ENCODE results near the gene KLRC4. TPM values are rescaled to one million over a fixed set of nuclear protein-coding genes. Genes with fewer than 3 reads are reported as not detected.
"Not testable (repeated sequence)": the region's sequence is repeated elsewhere in the genome, so short reads cannot be mapped to it uniquely, and the experiment has no call there.

Gene KLRC4, protein sequence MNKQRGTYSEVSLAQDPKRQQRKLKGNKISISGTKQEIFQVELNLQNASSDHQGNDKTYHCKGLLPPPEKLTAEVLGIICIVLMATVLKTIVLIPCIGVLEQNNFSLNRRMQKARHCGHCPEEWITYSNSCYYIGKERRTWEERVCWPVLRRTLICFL
- total RNA-seq = 3.4 TPM

DNA sequence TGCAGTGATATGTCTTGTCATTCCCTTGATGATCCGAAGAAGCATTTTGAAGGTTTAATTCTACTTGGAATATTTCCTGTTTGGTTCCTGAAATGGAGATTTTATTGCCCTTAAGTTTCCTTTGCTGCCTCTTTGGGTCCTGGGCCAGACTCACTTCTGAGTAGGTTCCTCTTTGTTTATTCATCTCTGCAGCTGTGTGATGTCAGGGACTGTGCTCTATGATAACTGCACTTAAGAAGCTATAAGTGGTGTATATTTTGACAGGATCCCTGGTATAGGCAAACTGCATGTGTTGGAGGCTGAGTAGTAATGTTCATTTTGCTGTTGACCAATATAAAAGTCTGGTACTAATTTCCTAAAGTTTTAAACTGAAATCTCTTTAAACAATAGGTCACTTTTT lies at the start of gene KLRC4:
Gene KLRC4, minus strand, starts transcription at position 366 of the 400 bp plus-strand sequence. Its CDS starts 182 bp downstream, at position 184.
- DNase-seq (ENCODE audit: low spot score) = no peak

DNA sequence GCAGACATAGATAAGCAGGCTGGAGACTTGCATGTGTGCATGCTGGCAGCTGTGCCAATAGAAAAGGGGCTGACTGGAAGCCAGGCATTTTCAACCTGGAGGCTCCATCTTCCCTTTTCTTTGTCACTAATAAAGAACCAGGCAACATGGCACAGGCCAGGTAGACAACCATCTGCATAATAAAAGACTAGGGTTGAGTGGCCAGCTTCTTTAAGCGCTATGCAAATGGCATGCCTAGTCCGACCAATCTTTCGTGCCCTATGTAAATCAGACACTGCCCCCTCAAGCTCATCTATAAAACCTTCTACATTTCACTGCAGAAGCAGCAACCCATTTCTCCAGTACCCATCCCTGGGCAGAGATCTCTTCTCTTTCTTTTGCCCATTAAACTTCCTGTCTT lies 48.2 kb upstream of the KLRC4 start:
- DNase-seq (ENCODE audit: low spot score) = no peak

DNA sequence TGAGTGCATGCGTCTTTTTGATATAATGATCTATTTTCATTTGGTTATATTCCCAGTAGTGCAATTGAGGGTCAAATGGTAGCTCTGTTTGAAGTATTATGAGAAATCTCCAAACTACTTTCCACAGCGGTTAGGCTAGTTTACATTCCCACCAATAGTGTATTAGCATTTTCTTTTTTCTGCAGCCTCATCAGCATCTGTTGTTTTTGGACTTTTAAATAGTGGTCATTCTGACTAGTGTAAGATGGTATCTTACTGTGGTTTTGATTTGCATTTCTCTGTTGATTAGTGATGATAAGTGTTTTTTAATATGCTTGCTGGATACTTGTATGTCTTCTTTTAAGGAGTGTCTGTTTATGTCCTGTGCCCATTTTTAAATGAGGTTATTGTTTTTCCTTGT lies 47.3 kb upstream of the KLRC4 start:
- DNase-seq (ENCODE audit: low spot score) = no peak

DNA sequence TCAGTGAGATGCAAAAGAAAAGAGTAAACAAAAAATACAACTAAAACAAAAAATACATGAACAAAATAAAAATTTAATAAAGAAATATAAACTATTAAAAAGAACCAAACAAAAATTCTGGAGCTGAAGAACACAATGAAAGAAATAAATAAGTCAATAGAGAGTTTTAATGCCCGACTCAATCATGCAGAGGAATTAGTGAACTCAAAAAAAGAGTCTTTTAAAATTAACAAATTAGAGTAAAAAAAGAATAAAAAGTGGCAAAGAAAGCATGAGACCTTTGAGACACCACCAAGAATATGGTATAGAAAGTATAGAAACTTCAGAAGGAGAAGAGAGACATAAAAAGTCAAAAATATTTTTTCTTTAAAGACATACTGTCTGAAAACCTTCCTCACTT lies 46.2 kb upstream of the KLRC4 start:
- DNase-seq (ENCODE audit: low spot score) = no peak

DNA sequence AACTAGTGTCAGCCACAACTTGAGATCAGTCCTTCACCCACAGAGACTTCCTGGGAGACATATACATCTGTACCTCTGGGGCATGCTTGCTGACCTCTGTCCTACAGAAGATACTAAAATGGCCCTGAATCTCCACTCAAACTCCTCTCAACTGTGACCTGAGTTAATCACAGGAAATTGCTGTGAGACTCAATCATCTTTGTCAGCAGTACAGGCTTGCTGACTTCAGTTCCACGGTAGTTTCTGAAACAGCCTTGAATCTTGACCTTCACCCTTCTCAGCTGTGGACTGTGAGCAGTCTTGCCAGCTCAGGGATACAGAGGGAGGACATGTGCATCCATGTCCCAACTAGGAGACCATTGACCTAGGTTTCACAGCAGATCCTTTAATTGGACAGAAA lies 45.0 kb upstream of the KLRC4 start:
- no peak for DNase-seq (ENCODE audit: low spot score)

DNA sequence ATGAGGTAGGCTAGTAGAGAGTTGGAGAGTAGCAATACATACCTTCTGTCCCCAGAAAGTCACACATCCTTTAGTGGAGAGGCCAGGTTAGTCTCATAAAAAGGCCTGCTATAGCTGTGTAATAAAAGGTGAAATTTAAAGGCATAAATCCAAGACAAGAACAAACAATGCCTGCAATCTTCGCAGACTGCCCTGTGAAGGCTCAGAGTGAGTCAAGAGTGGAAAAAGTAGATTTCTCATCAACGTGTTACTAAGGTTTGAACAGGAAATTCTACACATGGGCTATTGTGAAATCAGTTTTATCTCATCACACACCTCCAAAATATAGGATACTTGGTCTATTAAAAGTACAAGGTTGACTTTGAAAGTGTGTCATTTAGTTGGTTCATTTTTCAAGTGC lies 43.6 kb upstream of the KLRC4 start, which contains the start of gene KLRC1:
Gene KLRC1, minus strand, starts transcription at position 222 of the 400 bp plus-strand sequence. CDS start 2,221 bp downstream, outside the sequence.
- DNase-seq (ENCODE audit: low spot score) = no peak

DNA sequence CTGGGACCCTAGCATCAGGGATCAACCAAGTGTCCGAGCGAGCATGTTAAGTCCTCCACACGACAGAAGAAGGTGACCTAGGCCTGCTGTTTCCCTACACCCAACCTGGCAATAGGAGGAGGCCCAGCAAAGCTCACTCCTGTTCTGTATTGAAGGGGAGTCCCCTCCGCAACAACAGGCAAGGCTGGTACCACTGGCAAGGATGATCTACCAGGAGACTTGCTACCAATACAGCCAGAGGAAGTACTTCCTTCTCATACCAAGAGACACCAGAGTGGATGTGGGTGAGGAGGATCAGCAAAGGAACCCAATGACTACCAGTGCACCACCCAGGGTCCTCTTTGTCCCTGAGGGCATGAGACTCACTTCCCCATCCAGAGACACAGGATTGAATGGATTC lies 38.7 kb upstream of the KLRC4 start:
- DNase-seq (ENCODE audit: low spot score) = no peak

DNA sequence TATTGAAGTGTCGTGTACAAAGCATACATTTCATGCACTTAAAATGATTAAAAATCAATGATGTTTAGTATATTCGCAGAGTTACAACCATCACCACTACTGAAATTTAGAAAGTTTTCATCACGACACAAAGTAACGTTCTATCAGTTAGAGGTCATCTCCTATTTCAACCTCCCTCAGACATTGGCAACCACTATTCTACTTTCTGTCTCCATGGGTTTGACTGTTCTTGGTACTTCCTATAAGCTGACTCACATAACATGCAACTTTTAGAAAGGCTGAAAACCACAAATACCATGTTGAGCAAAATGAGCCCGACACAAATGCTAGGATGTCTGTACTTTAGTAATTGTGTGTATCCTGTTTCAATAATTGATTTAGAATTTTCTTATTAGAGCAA lies 36.5 kb upstream of the KLRC4 start:
- DNase-seq (ENCODE audit: low spot score) = not testable (repeated sequence)

DNA sequence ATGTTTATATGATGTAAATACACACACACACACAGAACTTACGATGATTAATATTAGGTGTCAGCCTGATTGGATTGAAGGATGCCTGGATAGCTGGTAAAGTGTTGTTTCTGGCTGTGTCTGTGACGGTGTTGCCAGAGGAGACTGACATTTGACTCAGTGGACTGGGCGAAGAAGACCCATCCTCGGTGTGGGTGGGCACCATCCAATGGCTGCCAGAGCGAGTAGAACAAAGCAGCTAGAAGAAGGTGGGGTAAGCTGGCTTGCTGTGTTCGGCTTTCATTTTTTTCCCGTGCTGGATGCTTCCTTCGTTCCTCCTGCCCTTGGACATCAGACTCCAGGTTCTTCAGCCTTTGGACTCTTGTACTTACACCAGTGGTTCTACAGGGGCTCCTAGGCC lies 31.6 kb upstream of the KLRC4 start:
- not testable (repeated sequence) for DNase-seq (ENCODE audit: low spot score)

DNA sequence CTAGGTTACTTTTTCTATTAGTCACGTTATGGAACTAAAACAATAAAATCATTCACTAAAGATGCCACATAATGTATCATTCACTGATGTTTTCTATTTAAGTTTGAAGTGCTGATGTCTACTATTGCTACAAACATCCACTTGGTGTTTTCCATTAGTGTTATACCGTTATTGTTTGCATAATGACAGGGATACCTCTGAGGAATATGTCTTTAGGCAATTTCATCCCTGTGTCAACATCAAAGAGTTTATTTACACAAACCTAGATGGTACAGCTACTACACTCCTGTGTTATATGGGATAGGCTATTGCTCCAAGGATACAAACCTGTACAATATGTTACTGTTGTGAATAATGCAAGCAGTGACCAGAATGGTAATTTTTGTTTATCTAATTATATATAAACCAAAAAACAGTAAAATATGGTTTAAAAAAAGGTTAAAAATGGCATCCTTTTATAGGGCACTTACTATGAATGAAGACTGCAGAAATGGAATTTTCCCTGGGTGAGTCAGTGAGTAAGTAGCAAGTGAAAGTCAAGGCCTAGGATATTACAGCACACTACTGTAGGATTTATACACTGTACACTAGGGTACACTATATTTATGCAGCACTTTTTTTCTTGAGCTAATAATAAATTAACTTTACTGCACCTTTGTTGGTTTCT lies 30.2 kb upstream of the KLRC4 start:
- DNase-seq (ENCODE audit: low spot score) = not testable (repeated sequence)

DNA sequence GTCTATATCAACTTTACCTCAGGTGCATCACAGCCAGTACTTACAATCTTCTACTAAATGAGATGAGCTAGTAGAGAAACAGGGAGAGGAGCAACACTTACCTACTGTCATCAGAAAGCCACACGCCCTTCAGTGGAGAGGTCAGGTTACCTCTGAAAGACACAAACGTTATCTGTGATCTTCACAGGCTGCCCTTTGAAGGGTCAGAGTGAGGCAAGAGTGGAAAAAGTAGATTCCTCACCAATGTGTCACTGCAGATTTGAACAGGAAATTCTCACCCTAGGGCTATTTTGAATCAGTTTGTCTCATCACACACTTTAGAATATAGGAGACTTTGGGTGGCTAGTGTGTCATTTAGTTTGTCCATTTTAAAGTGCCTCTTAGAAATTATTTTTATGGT lies 28.0 kb upstream of the KLRC4 start:
- not testable (repeated sequence) for DNase-seq (ENCODE audit: low spot score)

DNA sequence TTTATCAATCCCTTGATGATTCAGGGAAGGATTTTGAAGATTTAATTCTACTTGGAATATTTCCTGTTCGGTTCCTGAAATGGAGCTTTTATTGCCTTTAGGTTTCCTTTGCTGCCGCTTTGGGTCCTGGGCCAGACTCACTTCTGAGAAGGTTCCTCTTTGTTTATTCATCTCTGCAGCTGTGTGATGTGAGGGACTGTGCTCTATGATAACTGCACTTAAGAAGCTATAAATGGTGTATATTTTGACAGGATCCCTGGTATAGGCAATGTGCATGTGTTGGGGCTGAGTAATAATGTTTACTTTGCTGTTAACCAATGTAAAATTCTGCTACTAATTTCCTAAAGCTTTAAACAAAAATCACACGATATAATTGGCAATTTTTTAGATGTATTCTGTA lies 26.3 kb upstream of the KLRC4 start, which contains the start of gene KLRC2:
Gene KLRC2, minus strand, starts transcription at position 195 of the 400 bp plus-strand sequence. Its CDS starts 24 bp downstream, at position 171.
- not testable (repeated sequence) for DNase-seq (ENCODE audit: low spot score)

DNA sequence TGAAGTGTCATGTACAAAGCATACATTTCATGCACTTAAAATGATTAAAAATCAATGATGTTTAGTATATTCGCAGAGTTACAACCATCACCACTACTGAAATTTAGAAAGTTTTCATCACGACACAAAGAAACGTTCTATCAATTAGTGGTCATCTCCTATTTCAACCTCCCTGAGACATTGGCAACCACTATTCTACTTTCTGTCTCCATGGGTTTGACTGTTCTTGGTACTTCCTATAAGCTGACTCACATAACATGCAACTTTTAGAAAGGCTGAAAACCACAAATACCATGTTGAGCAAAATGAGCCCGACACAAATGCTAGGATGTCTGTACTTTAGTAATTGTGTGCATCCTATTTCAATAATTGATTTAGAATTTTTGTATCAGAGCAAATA lies 21.1 kb upstream of the KLRC4 start:
- DNase-seq (ENCODE audit: low spot score) = not testable (repeated sequence)

DNA sequence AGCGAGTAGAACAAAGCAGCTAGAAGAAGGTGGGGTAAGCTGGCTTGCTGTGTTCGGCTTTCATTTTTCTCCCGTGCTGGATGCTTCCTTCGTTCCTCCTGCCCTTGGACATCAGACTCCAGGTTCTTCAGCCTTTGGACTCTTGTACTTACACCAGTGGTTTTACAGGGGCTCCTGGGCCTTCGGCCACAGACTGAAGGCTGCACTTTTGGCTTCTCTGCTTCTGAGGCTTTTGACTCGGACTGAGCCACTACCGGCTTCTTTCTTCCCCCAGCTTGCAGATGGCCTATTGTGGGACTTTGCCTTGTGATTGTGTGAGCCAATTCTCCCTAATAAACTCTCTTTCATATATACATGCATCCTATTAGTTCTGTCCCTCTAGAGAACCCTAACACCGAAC lies 16.4 kb upstream of the KLRC4 start:
- DNase-seq (ENCODE audit: low spot score) = not testable (repeated sequence)

DNA sequence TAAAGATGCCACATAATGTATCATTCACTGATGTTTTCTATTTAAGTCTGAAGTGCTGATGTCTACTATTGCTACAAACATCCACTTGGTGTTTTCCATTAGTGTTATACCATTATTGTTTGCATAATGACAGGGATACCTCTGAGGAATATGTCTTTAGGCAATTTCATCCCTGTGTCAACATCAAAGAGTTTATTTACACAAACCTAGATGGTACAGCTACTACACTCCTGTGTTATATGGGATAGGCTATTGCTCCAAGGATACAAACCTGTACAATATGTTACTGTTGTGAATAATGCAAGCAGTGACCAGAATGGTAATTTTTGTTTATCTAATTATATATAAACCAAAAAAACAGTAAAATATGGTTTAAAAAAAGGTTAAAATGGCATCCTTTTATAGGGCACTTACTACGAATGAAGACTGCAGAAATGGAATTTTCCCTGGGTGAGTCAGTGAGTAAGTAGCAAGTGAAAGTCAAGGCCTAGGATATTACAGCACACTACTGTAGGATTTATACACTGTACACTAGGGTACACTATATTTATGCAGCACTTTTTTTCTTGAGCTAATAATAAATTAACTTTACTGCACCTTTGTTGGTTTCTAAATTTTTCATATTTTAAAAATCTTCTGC lies 14.8 kb upstream of the KLRC4 start:
- not testable (repeated sequence) for DNase-seq (ENCODE audit: low spot score)

DNA sequence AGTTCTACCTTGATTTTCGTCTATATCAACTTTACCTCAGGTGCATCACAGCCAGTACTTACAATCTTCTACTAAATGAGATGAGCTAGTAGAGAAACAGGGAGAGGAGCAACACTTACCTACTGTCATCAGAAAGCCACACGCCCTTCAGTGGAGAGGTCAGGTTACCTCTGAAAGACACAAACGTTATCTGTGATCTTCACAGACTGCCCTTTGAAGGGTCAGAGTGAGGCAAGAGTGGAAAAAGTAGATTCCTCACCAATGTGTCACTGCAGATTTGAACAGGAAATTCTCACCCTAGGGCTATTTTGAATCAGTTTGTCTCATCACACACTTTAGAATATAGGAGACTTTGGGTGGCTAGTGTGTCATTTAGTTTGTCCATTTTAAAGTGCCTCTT lies 12.6 kb upstream of the KLRC4 start:
- DNase-seq (ENCODE audit: low spot score) = not testable (repeated sequence)

DNA sequence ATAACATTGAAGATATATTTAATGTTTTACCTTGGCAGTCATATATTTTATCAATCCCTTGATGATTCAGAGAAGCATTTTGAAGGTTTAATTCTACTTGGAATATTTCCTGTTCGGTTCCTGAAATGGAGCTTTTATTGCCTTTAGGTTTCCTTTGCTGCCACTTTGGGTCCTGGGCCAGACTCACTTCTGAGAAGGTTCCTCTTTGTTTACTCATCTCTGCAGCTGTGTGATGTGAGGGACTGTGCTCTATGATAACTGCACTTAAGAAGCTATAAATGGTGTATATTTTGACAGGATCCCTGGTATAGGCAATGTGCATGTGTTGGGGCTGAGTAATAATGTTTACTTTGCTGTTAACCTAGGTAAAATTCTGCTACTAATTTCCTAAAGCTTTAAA lies 10.8 kb upstream of the KLRC4 start, which contains the start of gene KLRC3:
Gene KLRC3, minus strand, starts transcription at position 262 of the 400 bp plus-strand sequence. Its CDS starts 45 bp downstream, at position 217.
- DNase-seq (ENCODE audit: low spot score) = not testable (repeated sequence)

DNA sequence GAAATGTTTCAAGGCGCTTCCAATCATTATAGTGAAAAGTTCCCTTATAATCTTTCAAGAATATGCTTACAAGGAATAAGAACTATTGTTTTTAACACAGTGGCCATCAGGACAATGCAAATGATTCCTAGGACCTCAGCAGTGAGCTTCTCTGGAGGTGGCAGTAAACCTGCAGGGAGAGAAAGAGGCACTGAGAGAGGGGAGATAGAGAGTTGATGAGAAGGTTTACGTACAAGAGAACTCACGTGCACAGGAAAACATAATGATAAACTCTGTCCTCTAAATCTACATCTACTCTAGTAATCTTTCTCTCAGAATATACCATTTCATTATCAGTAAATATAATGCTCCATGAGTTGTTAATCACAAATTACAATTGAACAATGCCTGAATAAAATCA lies 715 bp downstream of the KLRC4 start:
- no peak for DNase-seq (ENCODE audit: low spot score)

DNA sequence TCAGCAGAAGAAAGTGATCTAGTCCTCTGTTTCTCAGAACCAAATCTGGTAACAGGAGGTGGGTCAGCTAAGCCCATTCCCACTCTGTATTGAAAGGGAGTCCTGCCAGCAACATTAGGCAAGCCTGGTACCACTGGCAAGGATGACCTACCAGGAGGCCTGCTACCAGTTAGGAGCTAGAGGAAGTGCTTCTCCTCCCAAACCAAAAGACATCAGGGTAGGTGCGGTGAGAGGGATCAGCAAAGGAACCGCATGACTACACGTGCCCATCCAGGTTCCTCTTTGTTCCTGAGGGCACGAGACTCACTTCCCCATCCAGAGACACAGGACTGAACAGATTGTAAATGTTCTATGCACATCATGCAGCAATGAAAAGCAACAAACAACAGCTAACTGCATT lies 2.8 kb downstream of the KLRC4 start:
- no peak for DNase-seq (ENCODE audit: low spot score)

DNA sequence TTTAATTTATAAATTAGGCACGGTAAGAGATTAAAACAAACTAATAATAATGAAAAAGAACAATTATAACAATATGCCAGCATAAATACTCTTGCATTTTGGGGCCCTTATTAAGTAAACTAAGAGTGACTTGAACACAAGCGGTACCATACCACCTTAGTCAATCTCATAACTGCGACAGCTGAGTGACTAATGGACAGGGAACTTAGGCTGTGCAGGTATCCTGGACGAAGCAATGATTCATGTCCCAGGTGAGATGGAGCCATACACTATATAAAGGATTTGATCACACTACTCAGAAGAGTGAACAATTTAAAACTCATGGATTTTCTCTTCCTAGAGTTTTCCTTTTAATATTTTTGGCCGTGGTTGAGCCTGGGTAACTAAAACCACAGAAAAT lies 4.3 kb downstream of the KLRC4 start:
- no peak for DNase-seq (ENCODE audit: low spot score)

DNA sequence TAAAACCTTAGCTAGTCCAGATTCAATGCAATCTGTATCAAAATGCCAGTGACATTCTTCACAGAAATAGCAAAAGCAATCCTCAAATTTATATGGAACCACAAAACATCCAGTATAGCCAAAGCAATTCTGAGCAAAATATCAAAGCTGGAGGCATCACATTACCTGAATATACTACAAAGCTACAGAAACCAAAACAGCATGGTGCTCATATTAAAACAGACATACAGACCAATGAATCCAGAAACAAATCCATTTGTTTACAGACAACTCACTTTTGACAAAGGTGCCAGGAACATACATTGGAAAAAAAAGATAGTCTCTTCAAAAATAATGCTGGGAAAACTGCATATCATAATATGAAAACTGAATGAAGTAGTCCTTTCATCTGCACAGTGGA lies 4.8 kb downstream of the KLRC4 start:
- no peak for DNase-seq (ENCODE audit: low spot score)

DNA sequence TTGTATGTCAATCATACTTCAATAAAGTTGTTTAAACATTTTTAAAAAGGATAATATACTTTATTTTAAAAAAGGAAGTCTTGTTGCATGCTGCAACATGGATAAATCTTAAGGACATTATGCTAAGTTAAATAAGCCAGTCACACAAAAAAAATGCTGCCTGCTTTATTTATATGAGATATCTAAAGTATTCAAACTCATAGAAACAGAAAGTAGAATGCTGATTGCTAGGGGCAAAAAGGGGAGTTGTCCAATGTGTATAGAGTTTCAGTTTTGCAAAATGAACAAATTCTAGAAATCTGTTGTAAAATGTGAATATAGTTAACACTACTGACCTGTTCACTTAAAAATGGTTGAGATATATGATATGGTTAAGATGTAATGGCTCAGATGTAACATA lies 8.7 kb downstream of the KLRC4 start:
- no peak for DNase-seq (ENCODE audit: low spot score)

DNA sequence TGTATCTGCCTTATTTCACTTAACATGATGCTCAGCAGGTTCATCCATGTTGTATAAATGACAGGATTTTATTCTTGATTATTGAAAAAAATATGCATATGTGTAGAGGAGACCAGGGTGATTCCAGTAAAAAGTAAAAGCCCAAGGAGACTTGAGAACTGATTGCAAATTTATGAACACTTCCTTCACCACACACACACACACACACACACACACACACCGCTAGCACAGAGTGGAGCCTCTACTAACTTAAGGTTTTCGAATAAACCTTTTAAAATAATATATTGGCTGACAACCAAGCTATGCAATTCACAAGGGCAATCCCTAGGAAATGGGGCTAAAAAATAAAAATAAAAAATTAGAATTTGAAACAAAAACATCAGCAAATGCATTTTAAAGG lies 11.4 kb downstream of the KLRC4 start:
- DNase-seq (ENCODE audit: low spot score) = no peak
